WTC11 (cell line): Measurements from ENCODE around the gene AKT3. TPM values are rescaled to one million over a fixed set of nuclear protein-coding genes. Genes with fewer than 3 reads are reported as not detected.

Source experiments
- ATAC-seq: fragments of 200-7000 bp; cut with Tn5 transposase; 2 replicates; pipeline ENCODE4 v1.10.0; 2021; ENCODE audit warnings: mild to moderate bottlenecking, moderate library complexity
- CTCF ChIA-PET: fragments of 300-600 bp; sonication (Branson Sonifier 250); formaldehyde crosslinking; loops from one replicate; lab custom pipeline; 2021; ENCODE audit warnings: antibody characterized with exemption; lab: Charles Lee
- POLR2A ChIA-PET: fragments of 350-600 bp; sonication (Branson Sonifier 250); formaldehyde crosslinking; loops from one replicate; lab custom pipeline; 2021; ENCODE audit warnings: antibody characterized with exemption; lab: Charles Lee
- DNase-seq: peaks from one replicate; pipeline ENCODE4 v3.0.0; 2021; ENCODE audit warnings: low spot score
- H3K27ac Mint-ChIP-seq: 2 replicates; pipeline ENCODE4 v1.8.0; 2021; ENCODE audit warnings: mixed read lengths
- H3K27me3 Mint-ChIP-seq: 2 replicates; pipeline ENCODE4 v1.8.0; 2021; ENCODE audit warnings: low read depth, mild to moderate bottlenecking, moderate library complexity, mixed read lengths
- H3K36me3 Mint-ChIP-seq: 2 replicates; pipeline ENCODE4 v1.8.0; 2021; ENCODE audit warnings: mixed read lengths
- H3K4me1 Mint-ChIP-seq: 2 replicates; pipeline ENCODE4 v1.8.0; 2022; ENCODE audit warnings: mixed read lengths
- H3K4me3 Mint-ChIP-seq: 2 replicates; pipeline ENCODE4 v1.8.0; 2021; ENCODE audit warnings: mild to moderate bottlenecking, moderate library complexity, mixed read lengths
- H3K9me3 Mint-ChIP-seq: 2 replicates; pipeline ENCODE4 v1.8.0; 2021; ENCODE audit warnings: mixed read lengths
- ELF4 ChIP-seq: sonication (generic); formaldehyde crosslinking; IDR thresholded peaks from 2 replicates; pipeline ENCODE4 v1.8.1; 2022; ENCODE audit warnings: low read depth, mild to moderate bottlenecking, moderate library complexity, missing genetic modification reagents
- MXD4 ChIP-seq: fragments of 250-450 bp; sonication (Bioruptor Pico); IDR thresholded peaks from 2 replicates; pipeline ENCODE4 v1.8.0; 2021; ENCODE audit warnings: mild to moderate bottlenecking, moderate library complexity, borderline replicate concordance
- OVOL2 ChIP-seq: fragments of 250-450 bp; sonication (Bioruptor Pico); IDR thresholded peaks from 2 replicates; pipeline ENCODE4 v1.9.0; 2021; ENCODE audit warnings: mild to moderate bottlenecking, borderline replicate concordance
- total RNA-seq: library from RNA; stranded (reverse); gene quantifications from 3 replicates; pipeline ENCODE4 v1.2.3, GENCODE V29; 2021
- TF ChIP-seq, protein P1 (sequence below): sonication (generic); formaldehyde crosslinking; conservative IDR thresholded peaks from 2 replicates; pipeline ENCODE4 v1.8.1; 2023; ENCODE audit warnings: mild to moderate bottlenecking, low read depth, missing genetic modification reagents, moderate library complexity
- TF ChIP-seq, protein P2 (sequence below): fragments of 250-450 bp; sonication (Bioruptor Pico); IDR thresholded peaks from 2 replicates; pipeline ENCODE4 v1.9.0; 2021; ENCODE audit warnings: mild to moderate bottlenecking, borderline replicate concordance
- TF ChIP-seq, protein P3 (sequence below): sonication (generic); formaldehyde crosslinking; IDR thresholded peaks from 2 replicates; pipeline ENCODE4 v1.8.1; 2023; ENCODE audit warnings: mild to moderate bottlenecking, missing genetic modification reagents, moderate library complexity
- TF ChIP-seq, protein P4 (sequence below): sonication (generic); formaldehyde crosslinking; IDR thresholded peaks from 2 replicates; pipeline ENCODE4 v1.8.0; 2022; ENCODE audit warnings: mild to moderate bottlenecking, missing genetic modification reagents
- TF ChIP-seq, protein P5 (sequence below): sonication (generic); formaldehyde crosslinking; IDR thresholded peaks from 2 replicates; pipeline ENCODE4 v1.8.1; 2023; ENCODE audit warnings: mild to moderate bottlenecking, missing genetic modification reagents, moderate library complexity
- TF ChIP-seq, protein P6 (sequence below): sonication (generic); formaldehyde crosslinking; IDR thresholded peaks from 2 replicates; pipeline ENCODE4 v1.8.1; 2022; ENCODE audit warnings: low read depth, missing genetic modification reagents, borderline replicate concordance
- TF ChIP-seq, protein P7 (sequence below): sonication (generic); formaldehyde crosslinking; IDR thresholded peaks from 2 replicates; pipeline ENCODE4 v1.8.0; 2023; ENCODE audit warnings: missing genetic modification reagents
- TF ChIP-seq, protein P8 (sequence below): sonication (generic); formaldehyde crosslinking; IDR thresholded peaks from 2 replicates; pipeline ENCODE4 v1.8.0; 2023; ENCODE audit warnings: mild to moderate bottlenecking, missing genetic modification reagents

Gene AKT3
- total RNA-seq, 1 experiment from 2014 or later = 38.5 TPM

DNA sequence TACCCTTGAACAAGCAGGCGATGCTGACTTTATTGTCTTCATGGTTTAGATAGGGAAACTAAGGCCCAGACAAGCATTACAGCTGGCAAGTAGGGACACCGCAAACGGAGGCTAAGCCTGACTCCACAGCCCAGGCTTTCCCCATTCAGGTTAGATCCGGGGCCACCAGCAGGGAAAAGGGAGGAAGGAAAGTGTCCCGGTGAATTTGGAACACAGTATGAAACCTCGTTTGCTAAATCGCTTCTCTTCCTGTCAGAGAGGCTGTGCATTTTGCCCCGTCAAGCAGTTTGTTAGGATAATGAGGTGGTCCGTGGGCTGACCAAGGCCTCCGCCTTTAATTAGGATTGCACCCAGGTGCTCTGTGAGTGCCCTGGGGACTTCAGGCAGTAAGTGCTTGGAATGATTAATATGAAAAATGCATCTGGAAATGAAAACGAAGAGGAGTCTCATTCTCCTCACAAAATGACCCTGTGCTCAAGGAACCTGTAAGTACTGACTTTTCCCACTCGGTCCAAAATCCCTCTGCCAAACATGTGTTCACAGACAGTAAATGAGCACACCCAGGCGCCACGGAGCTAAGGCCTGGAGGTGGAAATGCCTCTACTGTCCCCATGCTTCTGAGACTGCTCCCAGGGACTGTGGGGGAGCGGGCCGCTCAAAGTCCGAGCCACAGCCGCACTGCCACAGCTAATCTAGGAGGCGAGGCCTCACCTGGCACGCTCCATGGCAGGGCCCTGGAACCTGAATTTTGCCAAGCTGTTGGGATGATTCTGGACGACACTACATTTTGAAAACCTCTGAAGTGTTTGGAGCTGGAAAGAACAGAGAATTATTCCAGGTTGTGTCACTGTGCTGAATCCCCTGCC is 360.1 kb downstream of the AKT3 start (continued):
- TF ChIP-seq, protein P1, sequence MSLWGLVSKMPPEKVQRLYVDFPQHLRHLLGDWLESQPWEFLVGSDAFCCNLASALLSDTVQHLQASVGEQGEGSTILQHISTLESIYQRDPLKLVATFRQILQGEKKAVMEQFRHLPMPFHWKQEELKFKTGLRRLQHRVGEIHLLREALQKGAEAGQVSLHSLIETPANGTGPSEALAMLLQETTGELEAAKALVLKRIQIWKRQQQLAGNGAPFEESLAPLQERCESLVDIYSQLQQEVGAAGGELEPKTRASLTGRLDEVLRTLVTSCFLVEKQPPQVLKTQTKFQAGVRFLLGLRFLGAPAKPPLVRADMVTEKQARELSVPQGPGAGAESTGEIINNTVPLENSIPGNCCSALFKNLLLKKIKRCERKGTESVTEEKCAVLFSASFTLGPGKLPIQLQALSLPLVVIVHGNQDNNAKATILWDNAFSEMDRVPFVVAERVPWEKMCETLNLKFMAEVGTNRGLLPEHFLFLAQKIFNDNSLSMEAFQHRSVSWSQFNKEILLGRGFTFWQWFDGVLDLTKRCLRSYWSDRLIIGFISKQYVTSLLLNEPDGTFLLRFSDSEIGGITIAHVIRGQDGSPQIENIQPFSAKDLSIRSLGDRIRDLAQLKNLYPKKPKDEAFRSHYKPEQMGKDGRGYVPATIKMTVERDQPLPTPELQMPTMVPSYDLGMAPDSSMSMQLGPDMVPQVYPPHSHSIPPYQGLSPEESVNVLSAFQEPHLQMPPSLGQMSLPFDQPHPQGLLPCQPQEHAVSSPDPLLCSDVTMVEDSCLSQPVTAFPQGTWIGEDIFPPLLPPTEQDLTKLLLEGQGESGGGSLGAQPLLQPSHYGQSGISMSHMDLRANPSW = 0 out of 2 replicates have a peak, but pooled peaks have one; percentile 9
- TF ChIP-seq, protein P2, sequence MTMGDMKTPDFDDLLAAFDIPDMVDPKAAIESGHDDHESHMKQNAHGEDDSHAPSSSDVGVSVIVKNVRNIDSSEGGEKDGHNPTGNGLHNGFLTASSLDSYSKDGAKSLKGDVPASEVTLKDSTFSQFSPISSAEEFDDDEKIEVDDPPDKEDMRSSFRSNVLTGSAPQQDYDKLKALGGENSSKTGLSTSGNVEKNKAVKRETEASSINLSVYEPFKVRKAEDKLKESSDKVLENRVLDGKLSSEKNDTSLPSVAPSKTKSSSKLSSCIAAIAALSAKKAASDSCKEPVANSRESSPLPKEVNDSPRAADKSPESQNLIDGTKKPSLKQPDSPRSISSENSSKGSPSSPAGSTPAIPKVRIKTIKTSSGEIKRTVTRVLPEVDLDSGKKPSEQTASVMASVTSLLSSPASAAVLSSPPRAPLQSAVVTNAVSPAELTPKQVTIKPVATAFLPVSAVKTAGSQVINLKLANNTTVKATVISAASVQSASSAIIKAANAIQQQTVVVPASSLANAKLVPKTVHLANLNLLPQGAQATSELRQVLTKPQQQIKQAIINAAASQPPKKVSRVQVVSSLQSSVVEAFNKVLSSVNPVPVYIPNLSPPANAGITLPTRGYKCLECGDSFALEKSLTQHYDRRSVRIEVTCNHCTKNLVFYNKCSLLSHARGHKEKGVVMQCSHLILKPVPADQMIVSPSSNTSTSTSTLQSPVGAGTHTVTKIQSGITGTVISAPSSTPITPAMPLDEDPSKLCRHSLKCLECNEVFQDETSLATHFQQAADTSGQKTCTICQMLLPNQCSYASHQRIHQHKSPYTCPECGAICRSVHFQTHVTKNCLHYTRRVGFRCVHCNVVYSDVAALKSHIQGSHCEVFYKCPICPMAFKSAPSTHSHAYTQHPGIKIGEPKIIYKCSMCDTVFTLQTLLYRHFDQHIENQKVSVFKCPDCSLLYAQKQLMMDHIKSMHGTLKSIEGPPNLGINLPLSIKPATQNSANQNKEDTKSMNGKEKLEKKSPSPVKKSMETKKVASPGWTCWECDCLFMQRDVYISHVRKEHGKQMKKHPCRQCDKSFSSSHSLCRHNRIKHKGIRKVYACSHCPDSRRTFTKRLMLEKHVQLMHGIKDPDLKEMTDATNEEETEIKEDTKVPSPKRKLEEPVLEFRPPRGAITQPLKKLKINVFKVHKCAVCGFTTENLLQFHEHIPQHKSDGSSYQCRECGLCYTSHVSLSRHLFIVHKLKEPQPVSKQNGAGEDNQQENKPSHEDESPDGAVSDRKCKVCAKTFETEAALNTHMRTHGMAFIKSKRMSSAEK (CRISPR knock-in tag) = no peak
- TF ChIP-seq, protein P3, sequence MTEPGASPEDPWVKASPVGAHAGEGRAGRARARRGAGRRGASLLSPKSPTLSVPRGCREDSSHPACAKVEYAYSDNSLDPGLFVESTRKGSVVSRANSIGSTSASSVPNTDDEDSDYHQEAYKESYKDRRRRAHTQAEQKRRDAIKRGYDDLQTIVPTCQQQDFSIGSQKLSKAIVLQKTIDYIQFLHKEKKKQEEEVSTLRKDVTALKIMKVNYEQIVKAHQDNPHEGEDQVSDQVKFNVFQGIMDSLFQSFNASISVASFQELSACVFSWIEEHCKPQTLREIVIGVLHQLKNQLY = 0 out of 2 replicates have a peak, but pooled peaks have one; percentile 13
- TF ChIP-seq, protein P4, sequence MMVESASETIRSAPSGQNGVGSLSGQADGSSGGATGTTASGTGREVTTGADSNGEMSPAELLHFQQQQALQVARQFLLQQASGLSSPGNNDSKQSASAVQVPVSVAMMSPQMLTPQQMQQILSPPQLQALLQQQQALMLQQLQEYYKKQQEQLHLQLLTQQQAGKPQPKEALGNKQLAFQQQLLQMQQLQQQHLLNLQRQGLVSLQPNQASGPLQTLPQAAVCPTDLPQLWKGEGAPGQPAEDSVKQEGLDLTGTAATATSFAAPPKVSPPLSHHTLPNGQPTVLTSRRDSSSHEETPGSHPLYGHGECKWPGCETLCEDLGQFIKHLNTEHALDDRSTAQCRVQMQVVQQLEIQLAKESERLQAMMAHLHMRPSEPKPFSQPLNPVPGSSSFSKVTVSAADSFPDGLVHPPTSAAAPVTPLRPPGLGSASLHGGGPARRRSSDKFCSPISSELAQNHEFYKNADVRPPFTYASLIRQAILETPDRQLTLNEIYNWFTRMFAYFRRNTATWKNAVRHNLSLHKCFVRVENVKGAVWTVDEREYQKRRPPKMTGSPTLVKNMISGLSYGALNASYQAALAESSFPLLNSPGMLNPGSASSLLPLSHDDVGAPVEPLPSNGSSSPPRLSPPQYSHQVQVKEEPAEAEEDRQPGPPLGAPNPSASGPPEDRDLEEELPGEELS (CRISPR knock-in tag) = 0 out of 2 replicates have a peak, but pooled peaks have one; percentile 48
- no peak for TF ChIP-seq MXD4

DNA sequence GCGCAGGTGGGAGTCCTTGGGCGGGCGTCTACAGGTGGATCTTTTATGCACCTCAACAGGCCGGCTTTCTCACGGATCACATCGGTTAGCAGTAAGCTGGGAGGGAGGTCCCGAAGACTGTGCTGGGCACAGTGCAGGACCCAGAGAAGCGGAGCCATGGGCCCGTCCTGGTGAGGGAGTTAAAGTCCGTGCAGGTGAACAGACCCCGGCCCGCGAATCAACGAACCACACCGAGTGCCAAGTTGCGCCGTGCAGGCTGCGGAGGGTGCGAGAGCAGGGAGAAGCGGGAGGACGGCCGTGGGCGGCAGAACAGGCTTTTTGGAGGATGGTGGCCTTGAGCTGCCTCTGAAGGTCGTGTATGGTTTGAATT is 360.9 kb downstream of the AKT3 start:
- peaks cover 77% of the 10 kb centered on the region for H3K4me1 Mint-ChIP-seq
- DNase-seq (no peak), ATAC-seq (no peak)
- H3K4me3 Mint-ChIP-seq = 0 out of 2 replicates have a peak overlapping the region, but pooled peaks have one; percentile 54
- H3K27ac Mint-ChIP-seq = peak overlapping the region; percentile 99
- H3K27me3 Mint-ChIP-seq = no peaks in the 10 kb centered on the region
- TF ChIP-seq, protein P5, sequence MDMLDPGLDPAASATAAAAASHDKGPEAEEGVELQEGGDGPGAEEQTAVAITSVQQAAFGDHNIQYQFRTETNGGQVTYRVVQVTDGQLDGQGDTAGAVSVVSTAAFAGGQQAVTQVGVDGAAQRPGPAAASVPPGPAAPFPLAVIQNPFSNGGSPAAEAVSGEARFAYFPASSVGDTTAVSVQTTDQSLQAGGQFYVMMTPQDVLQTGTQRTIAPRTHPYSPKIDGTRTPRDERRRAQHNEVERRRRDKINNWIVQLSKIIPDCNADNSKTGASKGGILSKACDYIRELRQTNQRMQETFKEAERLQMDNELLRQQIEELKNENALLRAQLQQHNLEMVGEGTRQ (CRISPR knock-in tag) = no peak
- TF ChIP-seq, protein P6, sequence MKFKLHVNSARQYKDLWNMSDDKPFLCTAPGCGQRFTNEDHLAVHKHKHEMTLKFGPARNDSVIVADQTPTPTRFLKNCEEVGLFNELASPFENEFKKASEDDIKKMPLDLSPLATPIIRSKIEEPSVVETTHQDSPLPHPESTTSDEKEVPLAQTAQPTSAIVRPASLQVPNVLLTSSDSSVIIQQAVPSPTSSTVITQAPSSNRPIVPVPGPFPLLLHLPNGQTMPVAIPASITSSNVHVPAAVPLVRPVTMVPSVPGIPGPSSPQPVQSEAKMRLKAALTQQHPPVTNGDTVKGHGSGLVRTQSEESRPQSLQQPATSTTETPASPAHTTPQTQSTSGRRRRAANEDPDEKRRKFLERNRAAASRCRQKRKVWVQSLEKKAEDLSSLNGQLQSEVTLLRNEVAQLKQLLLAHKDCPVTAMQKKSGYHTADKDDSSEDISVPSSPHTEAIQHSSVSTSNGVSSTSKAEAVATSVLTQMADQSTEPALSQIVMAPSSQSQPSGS (CRISPR knock-in tag) = no peak
- TF ChIP-seq ELF4 (CRISPR knock-in tag) (no peak), OVOL2 (no peak)
- TF ChIP-seq, protein P7, sequence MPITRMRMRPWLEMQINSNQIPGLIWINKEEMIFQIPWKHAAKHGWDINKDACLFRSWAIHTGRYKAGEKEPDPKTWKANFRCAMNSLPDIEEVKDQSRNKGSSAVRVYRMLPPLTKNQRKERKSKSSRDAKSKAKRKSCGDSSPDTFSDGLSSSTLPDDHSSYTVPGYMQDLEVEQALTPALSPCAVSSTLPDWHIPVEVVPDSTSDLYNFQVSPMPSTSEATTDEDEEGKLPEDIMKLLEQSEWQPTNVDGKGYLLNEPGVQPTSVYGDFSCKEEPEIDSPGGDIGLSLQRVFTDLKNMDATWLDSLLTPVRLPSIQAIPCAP (CRISPR knock-in tag) = no peak
- TF ChIP-seq, protein P8, sequence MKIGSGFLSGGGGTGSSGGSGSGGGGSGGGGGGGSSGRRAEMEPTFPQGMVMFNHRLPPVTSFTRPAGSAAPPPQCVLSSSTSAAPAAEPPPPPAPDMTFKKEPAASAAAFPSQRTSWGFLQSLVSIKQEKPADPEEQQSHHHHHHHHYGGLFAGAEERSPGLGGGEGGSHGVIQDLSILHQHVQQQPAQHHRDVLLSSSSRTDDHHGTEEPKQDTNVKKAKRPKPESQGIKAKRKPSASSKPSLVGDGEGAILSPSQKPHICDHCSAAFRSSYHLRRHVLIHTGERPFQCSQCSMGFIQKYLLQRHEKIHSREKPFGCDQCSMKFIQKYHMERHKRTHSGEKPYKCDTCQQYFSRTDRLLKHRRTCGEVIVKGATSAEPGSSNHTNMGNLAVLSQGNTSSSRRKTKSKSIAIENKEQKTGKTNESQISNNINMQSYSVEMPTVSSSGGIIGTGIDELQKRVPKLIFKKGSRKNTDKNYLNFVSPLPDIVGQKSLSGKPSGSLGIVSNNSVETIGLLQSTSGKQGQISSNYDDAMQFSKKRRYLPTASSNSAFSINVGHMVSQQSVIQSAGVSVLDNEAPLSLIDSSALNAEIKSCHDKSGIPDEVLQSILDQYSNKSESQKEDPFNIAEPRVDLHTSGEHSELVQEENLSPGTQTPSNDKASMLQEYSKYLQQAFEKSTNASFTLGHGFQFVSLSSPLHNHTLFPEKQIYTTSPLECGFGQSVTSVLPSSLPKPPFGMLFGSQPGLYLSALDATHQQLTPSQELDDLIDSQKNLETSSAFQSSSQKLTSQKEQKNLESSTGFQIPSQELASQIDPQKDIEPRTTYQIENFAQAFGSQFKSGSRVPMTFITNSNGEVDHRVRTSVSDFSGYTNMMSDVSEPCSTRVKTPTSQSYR (CRISPR knock-in tag) = no peak
- no peaks in the 10 kb centered on the region for H3K9me3 Mint-ChIP-seq
- ChIA-PET CTCF (interaction anchor here (1.5 kb wide), 1 partner anchor 13 kb away, joined by 7 read pairs; no protein-coding TSS in a partner anchor), POLR2A (interaction anchor here (0.7 kb wide), 1 partner anchor 224 kb away, joined by 3 read pairs; no protein-coding TSS in a partner anchor)
- peaks cover 6% of the 10 kb centered on the region; the same call in 1 of the 2 replicates for H3K36me3 Mint-ChIP-seq
